SHP77 (cell line): ENCODE measurements around the gene EIF3F.

Experiments
- DNase-seq, 2 experiments: peaks; one replicate each; lab custom pipeline; 2025; lab: John Stamatoyannopoulos, UW

Gene EIF3F

GRCh38 chr11:8039530-8040260 lies 52.6 kb downstream of the EIF3F start:
- no peak for DNase-seq

DNA sequence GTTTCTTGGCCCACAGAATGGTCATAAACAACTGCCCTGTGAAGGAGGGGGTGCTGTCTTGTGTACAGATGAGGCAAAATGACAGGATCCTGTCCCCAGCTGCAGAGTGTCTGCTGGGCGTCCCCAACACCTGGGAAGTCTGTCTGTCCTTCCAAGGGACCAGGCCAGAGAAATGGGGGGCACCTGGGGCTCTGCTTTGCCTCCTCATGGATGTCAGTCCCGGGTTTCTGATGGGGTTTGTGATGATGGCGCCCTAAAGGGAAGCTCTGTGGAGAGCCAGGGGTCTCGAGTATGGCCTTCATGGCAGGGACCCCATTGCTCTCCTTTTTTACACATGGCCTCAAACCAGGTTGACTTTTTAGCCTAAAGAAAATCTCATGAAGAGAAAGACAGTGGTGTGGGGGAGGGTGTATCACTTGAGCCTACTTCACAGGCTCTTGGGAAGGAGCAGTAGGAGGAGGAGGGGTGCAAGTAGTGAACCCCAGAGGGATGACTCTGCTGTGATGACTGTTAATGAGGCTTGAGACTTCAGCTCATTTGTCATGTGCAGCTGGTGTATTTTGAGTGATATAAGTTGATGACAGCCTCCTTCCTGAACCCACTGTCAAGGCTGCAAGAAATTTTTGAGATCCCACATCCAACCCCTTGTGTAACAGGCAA lies 53.3 kb downstream of the EIF3F start:
- no peak for DNase-seq

- no peak for DNase-seq
These were observed 53.8 kb downstream of the EIF3F start for GRCh38 chr11:8040921-8041285.

DNA sequence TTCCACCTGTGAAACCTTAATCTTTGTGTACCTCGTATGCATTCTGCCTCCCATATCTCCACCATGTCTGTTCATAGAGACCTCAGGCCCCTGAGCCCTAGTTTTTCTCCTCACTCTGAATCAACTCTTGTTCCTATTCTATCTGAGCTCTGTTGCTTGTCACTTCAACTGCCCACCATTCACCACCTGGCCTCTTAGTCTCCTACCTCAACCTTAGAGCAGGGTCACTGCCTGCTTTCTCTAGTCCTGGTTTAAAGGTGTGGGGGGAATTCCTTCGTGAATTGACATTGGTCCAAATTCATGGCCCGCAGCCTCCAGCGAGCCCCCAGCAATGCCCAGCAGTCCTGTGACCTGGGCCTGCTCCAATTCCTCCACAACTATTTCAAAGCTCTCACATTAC lies 54.4 kb downstream of the EIF3F start:
- DNase-seq, result no peak

DNA sequence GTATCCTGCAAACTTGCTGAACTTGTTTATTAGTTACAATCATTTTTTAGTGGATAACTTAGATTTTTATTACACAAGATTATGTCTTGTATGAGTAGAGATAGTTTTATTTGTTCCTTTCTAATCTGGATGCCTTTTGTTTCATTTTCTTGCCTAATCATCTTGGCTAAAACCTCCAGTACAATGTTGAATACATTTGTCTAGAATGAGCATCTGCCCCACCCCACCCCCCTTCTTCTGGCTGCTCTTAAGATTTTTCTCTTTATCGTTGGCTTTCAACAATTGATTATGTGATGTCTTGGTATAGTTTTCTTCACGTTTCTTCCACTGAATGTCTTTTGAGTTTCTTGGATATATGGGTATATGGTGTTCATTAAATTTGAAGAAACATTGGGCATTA lies 56.6 kb downstream of the EIF3F start:
- DNase-seq, result no peak

- DNase-seq, result no peak
These were observed 58.7 kb downstream of the EIF3F start for GRCh38 chr11:8045839-8046238.

DNA sequence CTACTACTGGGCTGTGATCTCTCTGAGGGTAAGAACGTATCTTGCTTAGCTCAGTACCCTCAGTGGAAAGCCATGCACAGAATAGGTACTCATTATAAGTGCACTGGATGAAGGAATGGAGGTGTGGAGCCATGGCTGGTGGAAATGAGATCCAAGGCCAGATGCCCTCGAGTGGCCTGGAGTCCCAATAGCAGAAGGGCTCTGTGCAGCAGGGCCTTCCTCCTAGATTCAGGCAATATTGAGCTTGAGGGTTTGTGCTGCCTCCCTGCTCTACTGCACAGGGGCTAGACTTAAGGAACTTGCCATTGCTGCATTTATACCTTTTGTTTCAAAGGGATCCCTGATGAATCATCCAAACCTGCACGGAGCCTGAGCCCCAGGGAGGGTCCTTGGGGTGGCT lies 60.2 kb downstream of the EIF3F start:
- no peak for DNase-seq

GRCh38 chr11:8049084-8049483 lies 61.9 kb downstream of the EIF3F start:
- DNase-seq, result no peak
